NCI-H774 (cell line): Measurements from ENCODE around the gene RANBP3.
"Not testable (repeated sequence)": the region's sequence is repeated elsewhere in the genome, so short reads cannot be mapped to it uniquely, and the experiment has no call there.

Source experiments
- DNase-seq: peaks from one replicate; lab custom pipeline; 2025; lab: John Stamatoyannopoulos, UW

Gene RANBP3

DNA sequence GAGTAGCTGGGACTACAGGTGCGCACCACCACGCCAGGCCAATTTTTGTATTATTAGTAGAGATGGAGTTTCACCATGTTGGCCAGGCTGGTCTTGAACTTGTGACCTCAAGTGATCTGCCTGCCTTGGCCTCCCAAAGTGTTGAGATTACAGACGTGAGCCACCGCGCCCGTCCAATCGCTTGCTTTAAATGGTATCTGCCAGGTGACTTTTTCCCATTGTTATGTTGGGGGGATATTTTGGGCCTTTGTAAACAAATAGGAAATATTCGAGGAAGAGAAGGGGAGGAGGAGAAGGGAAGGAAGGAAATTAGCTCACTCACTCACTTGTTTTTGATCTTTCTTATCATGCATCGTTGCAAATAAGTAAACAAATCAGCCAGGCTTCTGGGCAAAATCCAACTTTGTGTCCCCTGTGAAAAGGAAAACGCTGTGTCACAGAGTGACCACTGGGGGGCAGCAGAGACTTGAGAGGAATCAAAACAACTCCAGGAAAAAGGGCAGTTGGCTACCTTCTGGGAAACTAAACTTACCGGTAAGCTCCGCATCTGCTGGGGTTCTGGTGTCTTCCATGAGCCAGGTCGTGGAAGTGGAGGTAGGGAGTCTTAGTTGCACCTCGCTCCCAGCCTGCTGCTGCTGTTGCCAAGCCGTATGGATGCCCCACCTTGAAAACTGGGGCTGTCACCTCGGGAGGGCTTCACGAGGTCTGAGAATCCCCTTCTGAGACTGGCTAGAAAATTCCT is 9.3 kb upstream of the RANBP3 start:
- peak; percentile 81 for DNase-seq

- not testable (repeated sequence) for DNase-seq
These were observed 7.9 kb upstream of the RANBP3 start for GRCh38 chr19:5985837-5986236.

DNA sequence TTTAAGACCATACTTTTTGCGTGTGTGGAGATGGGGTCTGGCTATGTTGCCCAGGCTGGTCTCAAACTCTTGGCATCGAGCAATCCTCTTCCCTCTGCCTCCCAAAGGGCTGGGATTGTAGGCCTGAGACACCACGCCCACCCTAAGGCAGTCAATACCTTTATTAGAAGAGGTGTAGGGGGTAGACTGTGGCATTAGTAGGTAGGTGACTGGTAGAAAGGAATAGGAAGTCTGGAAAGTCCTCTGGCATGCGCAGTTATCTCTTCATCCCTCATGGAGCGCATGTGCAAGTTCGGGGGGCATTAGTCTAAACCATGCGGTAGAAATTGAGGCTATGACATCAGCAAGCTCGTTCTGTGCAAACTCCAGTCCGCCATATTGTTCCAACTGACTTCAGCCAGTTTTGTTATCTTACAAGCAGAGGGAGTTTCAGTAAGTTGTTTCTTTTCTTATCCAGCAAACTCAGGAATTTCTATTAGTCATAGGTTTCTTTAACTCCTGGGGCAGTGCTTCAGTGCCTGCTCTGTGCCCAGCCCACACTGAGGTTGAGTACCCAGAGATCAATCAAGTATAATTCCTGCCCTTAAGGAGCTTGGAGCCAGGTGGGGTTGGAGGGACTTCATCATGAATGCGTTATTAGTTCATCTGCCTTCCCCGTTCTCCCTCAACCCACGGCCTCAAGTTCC is 7.3 kb upstream of the RANBP3 start:
- no peak for DNase-seq

DNA sequence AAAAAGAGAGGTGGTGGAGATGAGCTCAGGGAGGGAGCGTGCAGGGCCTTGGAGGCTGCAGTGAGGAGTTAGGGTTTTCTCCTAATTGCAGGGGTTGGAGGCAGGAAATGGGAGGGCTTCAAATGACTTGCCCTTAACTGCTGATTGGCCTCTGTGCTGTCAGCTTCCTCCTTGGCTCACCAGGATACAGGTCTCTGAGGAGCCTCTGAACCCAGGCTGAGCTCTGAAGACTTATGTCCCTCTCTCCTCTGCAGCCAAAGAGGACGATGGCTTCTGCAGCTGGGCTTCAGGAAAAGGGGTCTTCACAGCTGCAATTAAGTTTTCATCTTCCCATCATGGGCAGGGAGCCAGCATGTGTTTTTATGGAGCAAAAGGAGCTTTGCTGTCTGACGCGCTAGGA is 6.7 kb upstream of the RANBP3 start:
- DNase-seq = no peak

GRCh38 chr19:5983367-5983955 is 5.5 kb upstream of the RANBP3 start:
- no peak for DNase-seq

- DNase-seq = no peak
These were observed 939 bp upstream of the RANBP3 start for GRCh38 chr19:5978606-5979552.

GRCh38 chr19:5977222-5977784 is 637 bp downstream of the RANBP3 start:
- no peak for DNase-seq

DNA sequence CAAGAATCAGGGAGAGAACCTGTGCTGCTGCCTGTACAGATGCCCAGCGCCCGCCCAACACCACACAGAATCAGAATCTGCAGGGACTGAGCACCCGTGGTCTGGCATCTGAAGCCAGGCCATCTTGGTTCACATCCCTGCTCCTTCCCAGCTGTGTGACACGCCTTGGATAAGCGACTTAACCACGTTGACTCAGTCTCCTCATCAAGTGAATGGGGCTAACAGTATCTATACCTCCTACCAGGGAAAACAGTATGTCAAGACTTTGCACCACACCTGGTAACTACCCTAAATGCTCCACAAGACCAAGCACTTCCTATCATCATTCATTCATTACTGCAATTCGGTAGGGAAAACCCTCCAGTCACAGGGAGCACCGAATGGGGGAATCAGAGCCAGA is 1.2 kb downstream of the RANBP3 start:
- DNase-seq = no peak

- no peak for DNase-seq
These were observed 2.6 kb downstream of the RANBP3 start for GRCh38 chr19:5975388-5975728.

DNA sequence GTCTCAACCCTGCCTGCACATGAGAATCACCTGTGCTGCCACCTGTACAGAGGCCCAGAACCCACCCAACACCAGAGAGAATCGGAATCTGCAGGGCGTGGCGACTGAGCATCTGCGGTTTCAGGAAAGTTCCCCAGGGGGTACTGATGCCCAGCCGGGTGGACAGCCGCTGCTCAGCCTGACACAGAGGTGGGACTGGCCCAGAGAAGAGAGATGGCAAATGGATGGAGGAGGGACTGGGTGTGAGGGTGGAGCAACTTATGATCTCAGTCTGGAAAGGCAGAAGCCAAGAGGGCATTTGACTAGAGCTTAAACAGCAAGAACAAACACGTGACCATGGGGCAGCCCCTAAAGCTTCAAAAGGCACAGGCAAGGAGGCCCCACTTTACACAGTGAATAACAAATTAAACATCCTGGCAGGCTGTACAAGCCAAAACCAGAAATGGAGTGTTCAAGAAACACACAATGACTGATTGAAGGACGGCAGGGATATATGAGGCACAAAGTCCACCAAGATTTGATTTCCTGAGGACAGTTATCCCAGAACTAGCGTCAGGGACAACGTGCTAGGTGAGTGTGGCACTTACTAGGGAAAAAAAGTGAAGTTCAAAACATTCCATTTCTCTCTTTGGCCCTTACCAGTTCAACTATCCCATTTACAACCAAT is 3.1 kb downstream of the RANBP3 start:
- no peak for DNase-seq

DNA sequence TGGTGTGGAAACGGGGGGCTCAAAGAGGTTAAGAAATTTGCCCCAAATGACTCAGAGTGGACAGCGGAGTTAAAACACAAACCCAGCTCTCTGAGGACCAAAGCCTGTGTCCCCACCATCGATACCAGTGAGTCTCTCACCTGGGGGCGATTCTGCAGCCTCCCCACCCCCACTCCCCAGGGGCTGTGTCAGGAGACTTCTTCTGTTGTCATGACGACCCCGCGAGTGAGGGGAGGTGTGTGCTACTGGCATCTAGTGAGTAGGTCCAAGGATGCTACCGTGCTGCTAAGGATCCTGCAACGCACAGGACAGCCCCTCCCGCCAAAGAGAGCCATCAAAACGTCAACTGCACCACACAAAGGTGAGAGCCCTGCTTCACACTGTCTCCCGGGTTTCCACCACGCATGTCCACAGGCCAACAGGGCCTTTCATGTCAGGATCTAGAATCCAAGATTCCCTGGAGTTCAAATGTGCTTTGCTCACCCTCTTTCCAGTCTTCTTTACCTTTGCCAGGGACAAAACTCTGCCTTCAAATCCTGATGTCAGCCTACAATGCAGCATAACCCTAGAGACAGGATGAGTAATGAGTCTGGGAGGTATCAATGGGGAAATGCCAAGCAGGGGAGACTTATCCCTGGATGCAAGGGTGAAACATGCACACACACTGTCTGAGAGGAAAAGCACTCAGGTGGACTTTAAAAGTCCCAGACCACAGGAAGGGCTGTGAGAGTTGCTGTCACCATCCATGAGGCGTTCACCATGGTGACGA is 3.9 kb downstream of the RANBP3 start:
- DNase-seq = no peak

DNA sequence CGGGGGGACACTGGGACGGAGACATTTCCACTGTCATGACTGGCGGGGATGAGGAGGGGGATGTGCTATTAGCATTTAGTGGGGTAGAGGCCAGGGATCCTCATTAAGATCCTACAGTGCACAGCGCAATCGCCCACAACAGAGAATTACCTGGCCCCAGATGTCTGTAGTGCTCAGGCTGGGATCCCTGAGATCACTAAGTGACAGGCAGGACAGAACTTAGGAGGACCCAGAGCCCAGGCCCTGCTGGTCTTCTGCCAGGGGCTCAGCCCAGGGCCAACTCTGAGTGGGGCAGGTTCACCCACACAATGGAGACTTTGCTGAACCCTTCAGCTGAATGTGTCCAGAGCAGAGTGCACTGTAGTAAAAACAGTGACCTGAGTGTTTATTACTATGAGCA is 4.6 kb downstream of the RANBP3 start:
- DNase-seq = no peak

DNA sequence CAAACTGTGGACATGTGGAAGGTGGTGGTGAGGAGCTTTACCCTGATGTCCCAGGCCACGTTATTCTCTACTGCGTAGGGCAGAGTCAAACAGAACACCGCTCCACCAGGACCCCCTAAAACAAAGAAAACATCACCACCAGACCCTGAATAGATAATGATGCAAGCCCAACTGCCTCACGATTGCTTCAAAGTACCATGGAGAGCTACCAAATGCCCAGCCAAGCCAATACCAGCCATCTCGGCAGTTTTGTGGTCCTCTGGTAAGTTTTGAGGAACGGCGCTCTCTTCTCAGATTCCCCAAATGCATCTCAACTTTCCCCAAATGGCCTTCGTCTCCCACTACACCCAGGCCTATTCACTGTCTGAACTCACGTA is 5.6 kb downstream of the RANBP3 start:
- DNase-seq = no peak

GRCh38 chr19:5971714-5972354 is 6.1 kb downstream of the RANBP3 start:
- DNase-seq = no peak

GRCh38 chr19:5969476-5969875 is 8.5 kb downstream of the RANBP3 start:
- no peak for DNase-seq

- DNase-seq = no peak
These were observed 9.2 kb downstream of the RANBP3 start for GRCh38 chr19:5968431-5969373.

DNA sequence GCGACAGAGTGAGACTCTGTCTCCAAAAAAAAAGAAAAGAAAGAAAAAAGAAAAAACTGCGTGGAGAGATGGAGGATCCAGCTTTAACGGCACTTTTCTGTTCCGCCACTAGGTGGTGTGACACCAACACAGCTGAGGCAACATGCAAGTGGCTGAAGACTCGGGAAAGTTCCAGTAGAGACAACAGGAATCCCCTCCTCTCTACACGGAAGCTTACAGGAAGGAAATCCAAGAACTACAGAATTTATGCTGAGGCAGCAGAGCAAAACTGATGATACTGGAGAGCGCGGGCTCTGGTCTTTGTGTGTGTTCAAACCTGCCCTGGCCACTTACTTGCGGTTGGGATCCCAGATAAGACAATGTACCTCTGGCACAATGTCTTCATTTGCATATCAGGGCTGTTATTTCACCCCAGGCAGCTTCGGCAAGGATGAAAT is 9.9 kb downstream of the RANBP3 start:
- DNase-seq = peak; percentile 30

GRCh38 chr19:5967571-5967970 is 10.4 kb downstream of the RANBP3 start:
- no peak for DNase-seq

DNA sequence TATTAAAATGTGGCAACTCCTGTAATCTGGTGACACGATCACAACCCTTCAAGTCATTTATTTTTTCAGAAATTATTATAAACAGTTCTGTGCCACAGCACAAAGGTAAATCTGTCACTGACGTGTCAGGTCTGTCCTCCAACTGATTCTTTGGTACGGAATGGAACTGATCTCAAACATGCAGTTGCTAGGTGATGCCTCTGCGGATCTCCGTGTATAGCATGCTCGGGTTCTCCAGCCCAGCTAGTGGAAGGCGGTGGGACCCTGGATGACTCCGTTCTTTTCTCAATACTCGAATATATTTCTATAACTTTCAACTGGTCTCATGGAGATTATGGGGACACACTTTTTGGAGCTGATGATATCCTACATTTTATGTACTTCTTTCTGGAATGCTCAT is 11.0 kb downstream of the RANBP3 start:
- DNase-seq = no peak
